Measurements from ENCODE around the gene CISD3.

- TF ChIP-seq EZH2 (IDR thresholded peaks at IDR 0.05; ENCODE audit: insufficient read depth, poor library complexity, severe bottlenecking) (no peak), EZH2phosphoT487 (IDR thresholded peaks at IDR 0.05; ENCODE audit: insufficient read depth, low read depth) (no peak)
Measured at GRCh38 chr17:38750044-38750311, 19.8 kb downstream of the CISD3 start.

Measured in GM23248 (cell line).